Loucy (cell line): ENCODE measurements around the gene LINGO1.

Experiments
- H2AFZ ChIP-seq: fragments of 200-600 bp; sonication (generic); 2 replicates; pipeline ENCODE4 v1.6.0; 2016; ENCODE audit warnings: antibody characterized with exemption, mild to moderate bottlenecking, low read length, moderate library complexity
- H3F3A ChIP-seq: fragments of 200-600 bp; 2 replicates; pipeline ENCODE4 v1.6.0; 2016; ENCODE audit warnings: antibody characterized with exemption, low read depth, mild to moderate bottlenecking
- H3K27me3 ChIP-seq: fragments of 200-600 bp; sonication (generic); 2 replicates; pipeline ENCODE4 v1.6.1; 2014; ENCODE audit warnings: low read length, mild to moderate bottlenecking; ENCODE audit not compliant: insufficient read depth, poor library complexity, severe bottlenecking
- H3K36me3 ChIP-seq: fragments of 200-600 bp; sonication (generic); 2 replicates; pipeline ENCODE4 v1.6.1; 2016; ENCODE audit warnings: low read length; ENCODE audit not compliant: insufficient read depth
- H3K4me1 ChIP-seq: fragments of 200-600 bp; sonication (generic); 2 replicates; pipeline ENCODE4 v1.5.1; 2014; ENCODE audit warnings: low read length, mild to moderate bottlenecking; ENCODE audit not compliant: insufficient read depth, poor library complexity, severe bottlenecking
- H3K4me2 ChIP-seq: fragments of 200-600 bp; sonication (generic); 2 replicates; pipeline ENCODE4 v1.6.0; 2014; ENCODE audit warnings: antibody characterized with exemption, low read length, low read depth, mild to moderate bottlenecking; ENCODE audit not compliant: poor library complexity, severe bottlenecking
- H3K4me3 ChIP-seq: fragments of 200-600 bp; sonication (generic); 2 replicates; pipeline ENCODE4 v1.5.1; 2014; ENCODE audit warnings: low read length, mild to moderate bottlenecking, mixed read lengths; ENCODE audit not compliant: poor library complexity, severe bottlenecking
- H3K79me2 ChIP-seq: fragments of 200-600 bp; sonication (generic); 2 replicates; pipeline ENCODE4 v1.6.1; 2014; ENCODE audit warnings: low read length; ENCODE audit not compliant: insufficient read depth
- H3K9ac ChIP-seq: fragments of 200-600 bp; sonication (generic); 2 replicates; pipeline ENCODE4 v1.6.0; 2014; ENCODE audit warnings: mild to moderate bottlenecking, low read depth, low read length, moderate library complexity; ENCODE audit not compliant: poor library complexity, severe bottlenecking
- H3K9me2 ChIP-seq: fragments of 200-600 bp; sonication (generic); replicated peaks from 2 replicates; pipeline ENCODE4 v1.6.1; 2016; ENCODE audit warnings: low read depth, low read length, mixed read lengths
- H3K9me3 ChIP-seq: fragments of 200-600 bp; sonication (generic); 2 replicates; pipeline ENCODE4 v1.6.1; 2014; ENCODE audit warnings: mild to moderate bottlenecking, antibody characterized with exemption, low read length, low read depth; ENCODE audit not compliant: insufficient read depth
- H4K20me1 ChIP-seq: fragments of 200-600 bp; sonication (generic); 2 replicates; pipeline ENCODE4 v1.6.0; 2014; ENCODE audit warnings: antibody characterized with exemption, low read length, mild to moderate bottlenecking; ENCODE audit not compliant: insufficient read depth, poor library complexity, severe bottlenecking
- EZH2phosphoT487 ChIP-seq: fragments of 200-600 bp; IDR thresholded peaks from 2 replicates; pipeline ENCODE4 v1.6.1; 2018; ENCODE audit warnings: antibody characterized with exemption, mild to moderate bottlenecking, moderate library complexity, borderline replicate concordance
- TF ChIP-seq, protein P1 (sequence below): fragments of 200-600 bp; sonication (generic); conservative IDR thresholded peaks from 2 replicates; pipeline ENCODE4 v1.5.1; 2014; ENCODE audit warnings: mild to moderate bottlenecking, antibody characterized with exemption, low read length

Gene LINGO1

DNA sequence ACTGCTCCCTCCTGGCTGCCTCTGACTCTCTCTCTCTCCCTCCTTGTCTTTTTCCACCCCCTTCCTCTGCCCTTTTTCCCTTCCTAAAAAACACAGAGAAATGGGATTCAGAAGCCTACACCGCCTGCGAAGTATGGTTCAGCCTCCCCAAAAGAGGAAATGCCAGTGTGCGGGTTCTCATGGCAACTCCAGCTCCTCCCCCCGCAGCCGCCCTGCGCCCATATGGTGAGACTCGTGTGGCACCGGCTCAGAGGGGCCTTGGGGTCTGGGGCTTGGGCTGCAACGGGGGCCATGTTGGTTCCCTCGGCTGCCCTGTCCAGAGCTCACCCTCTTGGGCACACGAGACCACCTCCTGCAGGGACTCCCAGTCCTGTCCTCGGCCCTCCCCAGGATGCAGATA is 23.6 kb upstream of the LINGO1 start:
- no peak overlapping the region for H2AFZ ChIP-seq
- H3K4me3 ChIP-seq = no peak overlapping the region
- H3K27me3 ChIP-seq = no peaks in the 10 kb centered on the region
- no peaks in the 10 kb centered on the region for H3F3A ChIP-seq
- H3K9me2 ChIP-seq = no peaks in the 10 kb centered on the region
- no peaks in the 10 kb centered on the region for H3K9me3 ChIP-seq
- H4K20me1 ChIP-seq = no peaks in the 10 kb centered on the region
- no peaks in the 10 kb centered on the region for H3K4me1 ChIP-seq
- no peaks in the 10 kb centered on the region for H3K36me3 ChIP-seq
- no peak overlapping the region for H3K9ac ChIP-seq
- TF ChIP-seq EZH2phosphoT487 = no peak
- TF ChIP-seq, protein P1, sequence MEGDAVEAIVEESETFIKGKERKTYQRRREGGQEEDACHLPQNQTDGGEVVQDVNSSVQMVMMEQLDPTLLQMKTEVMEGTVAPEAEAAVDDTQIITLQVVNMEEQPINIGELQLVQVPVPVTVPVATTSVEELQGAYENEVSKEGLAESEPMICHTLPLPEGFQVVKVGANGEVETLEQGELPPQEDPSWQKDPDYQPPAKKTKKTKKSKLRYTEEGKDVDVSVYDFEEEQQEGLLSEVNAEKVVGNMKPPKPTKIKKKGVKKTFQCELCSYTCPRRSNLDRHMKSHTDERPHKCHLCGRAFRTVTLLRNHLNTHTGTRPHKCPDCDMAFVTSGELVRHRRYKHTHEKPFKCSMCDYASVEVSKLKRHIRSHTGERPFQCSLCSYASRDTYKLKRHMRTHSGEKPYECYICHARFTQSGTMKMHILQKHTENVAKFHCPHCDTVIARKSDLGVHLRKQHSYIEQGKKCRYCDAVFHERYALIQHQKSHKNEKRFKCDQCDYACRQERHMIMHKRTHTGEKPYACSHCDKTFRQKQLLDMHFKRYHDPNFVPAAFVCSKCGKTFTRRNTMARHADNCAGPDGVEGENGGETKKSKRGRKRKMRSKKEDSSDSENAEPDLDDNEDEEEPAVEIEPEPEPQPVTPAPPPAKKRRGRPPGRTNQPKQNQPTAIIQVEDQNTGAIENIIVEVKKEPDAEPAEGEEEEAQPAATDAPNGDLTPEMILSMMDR = no peak
- no peaks in the 10 kb centered on the region for H3K79me2 ChIP-seq
- H3K4me2 ChIP-seq = no peak overlapping the region

DNA sequence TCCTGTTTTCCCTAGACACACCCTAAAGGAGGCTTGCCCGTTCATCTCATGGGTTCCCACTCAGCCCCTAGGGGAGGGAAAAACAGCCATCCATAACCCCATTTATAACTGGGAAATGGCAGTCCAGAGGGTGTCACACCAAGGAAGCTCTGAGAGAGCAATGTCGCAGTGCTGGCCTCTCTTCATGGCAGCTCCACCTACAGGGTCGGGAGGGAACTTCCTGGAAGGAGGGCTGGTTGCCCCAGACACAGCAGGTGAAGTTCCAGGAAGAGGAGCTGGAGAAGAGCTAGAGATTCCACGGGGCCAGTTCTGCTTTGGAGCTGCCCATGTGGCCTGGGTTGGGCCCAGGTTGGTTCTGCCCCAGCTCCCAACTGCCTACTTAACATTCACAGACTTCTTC is 22.3 kb upstream of the LINGO1 start:
- Histone ChIP-seq H3K36me3 (no peaks in the 10 kb centered on the region), H4K20me1 (no peaks in the 10 kb centered on the region), H3K9me3 (no peaks in the 10 kb centered on the region), H3K79me2 (no peaks in the 10 kb centered on the region), H3K4me1 (no peaks in the 10 kb centered on the region), H2AFZ (peak overlapping the region; percentile 57), H3K4me2 (no peak overlapping the region), H3K9ac (no peak overlapping the region), H3F3A (no peaks in the 10 kb centered on the region), H3K27me3 (no peaks in the 10 kb centered on the region), H3K4me3 (no peak overlapping the region), H3K9me2 (no peaks in the 10 kb centered on the region)
- TF ChIP-seq, protein P1 = peak; percentile 69
- no peak for TF ChIP-seq EZH2phosphoT487

DNA sequence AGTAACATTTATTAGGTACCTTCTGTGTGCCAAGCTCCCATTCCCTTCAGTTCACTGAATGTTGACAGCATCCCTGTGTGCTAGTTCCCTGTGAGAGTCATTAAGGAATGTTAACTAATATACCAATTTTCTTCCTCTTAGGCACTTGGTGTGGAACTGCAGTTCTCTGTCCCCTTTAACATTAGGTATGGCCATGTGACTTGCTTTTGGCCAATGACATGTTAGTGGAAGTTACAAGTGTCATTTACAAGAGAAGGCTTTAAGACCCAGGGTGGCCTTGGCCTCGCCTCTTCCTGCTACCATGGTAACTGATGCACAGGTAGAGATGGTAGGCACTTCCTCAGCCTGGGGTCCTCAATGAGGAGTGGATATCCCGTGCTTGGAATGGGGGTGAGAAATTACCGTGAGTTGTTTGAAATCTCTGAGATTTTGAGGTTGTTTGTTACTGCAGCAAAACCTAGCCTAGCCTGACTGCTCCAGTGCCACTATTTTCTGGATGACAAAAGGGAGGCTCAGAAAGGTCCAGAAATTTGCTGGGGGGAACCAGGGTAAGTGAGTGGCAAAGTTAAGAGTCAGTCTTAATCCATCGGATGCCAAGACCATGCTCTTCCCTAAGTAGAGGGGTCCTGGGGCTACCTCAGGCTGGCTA is 21.2 kb upstream of the LINGO1 start:
- no peaks in the 10 kb centered on the region for H3K79me2 ChIP-seq
- H3K9me3 ChIP-seq = no peaks in the 10 kb centered on the region
- no peaks in the 10 kb centered on the region for H4K20me1 ChIP-seq
- H3K9ac ChIP-seq = no peak overlapping the region
- no peaks in the 10 kb centered on the region for H3K36me3 ChIP-seq
- no peak overlapping the region for H3K4me3 ChIP-seq
- TF ChIP-seq EZH2phosphoT487 = no peak
- TF ChIP-seq, protein P1 = no peak
- no peaks in the 10 kb centered on the region for H3K9me2 ChIP-seq
- no peak overlapping the region for H2AFZ ChIP-seq
- H3F3A ChIP-seq = no peaks in the 10 kb centered on the region
- no peaks in the 10 kb centered on the region for H3K4me1 ChIP-seq
- no peaks in the 10 kb centered on the region for H3K27me3 ChIP-seq
- no peak overlapping the region for H3K4me2 ChIP-seq
